Fibroblast of skin of scalp (primary cell): Measurements from ENCODE around the gene OMG. TPM values are rescaled to one million over a fixed set of nuclear protein-coding genes. Genes with fewer than 3 reads are reported as not detected.
A peak's percentile ranks its signal among the peaks of the same experiment; 100 is the strongest.
"Not testable (repeated sequence)": the region's sequence is repeated elsewhere in the genome, so short reads cannot be mapped to it uniquely, and the experiment has no call there.

Experiments
- DNase-seq: peaks from one replicate; pipeline ENCODE4 v3.0.0-alpha.2; 2013
- polyA plus RNA-seq, 2 experiments: library from polyadenylated mRNA; unstranded; fragments of 120-200 nt; gene quantifications; one replicate each; pipeline ENCODE4 v1.2.1, GENCODE V29; 2013; ENCODE audit not compliant: insufficient read length in 2 of 2

OMG gene
- polyA plus RNA-seq (2013, experiment 1 of 2; ENCODE audit: insufficient read length) = not detected
- 0.25 TPM for polyA plus RNA-seq (2013, experiment 2 of 2; ENCODE audit: insufficient read length)

- no peak for DNase-seq
Observed at GRCh38 chr17:31297090-31297489, at the start of gene OMG. TSS of gene OMG (minus strand) at chr17:31297239. CDS start at chr17:31296331, 908 bp downstream.

- not testable (repeated sequence) for DNase-seq
Observed at GRCh38 chr17:31345191-31345747, 48.2 kb upstream of the OMG start.

GRCh38 chr17:31339906-31340661 is 43.0 kb upstream of the OMG start:
- DNase-seq = peak; percentile 58

GRCh38 chr17:31329221-31329620 is 32.2 kb upstream of the OMG start:
- DNase-seq = peak; percentile 55

- peak; percentile 70 for DNase-seq
Observed at GRCh38 chr17:31328160-31328535, 31.1 kb upstream of the OMG start.

GRCh38 chr17:31327534-31328159 is 30.6 kb upstream of the OMG start:
- peak; percentile 93 for DNase-seq

GRCh38 chr17:31323551-31323950 is 26.5 kb upstream of the OMG start:
- no peak for DNase-seq

- DNase-seq = no peak
Observed at GRCh38 chr17:31321966-31322365, 24.9 kb upstream of the OMG start.

- DNase-seq = peak; percentile 83
Observed at GRCh38 chr17:31321481-31321880, 24.4 kb upstream of the OMG start, which contains the start of gene EVI2A. TSS of gene EVI2A (minus strand) at chr17:31321622. CDS start at chr17:31319013, 2,609 bp downstream.

- DNase-seq = no peak
Observed at GRCh38 chr17:31320791-31321190, 23.8 kb upstream of the OMG start.

- DNase-seq = no peak
Observed at GRCh38 chr17:31320241-31320640, 23.2 kb upstream of the OMG start.

- DNase-seq = no peak
Observed at GRCh38 chr17:31318851-31319661, 22.0 kb upstream of the OMG start.

- DNase-seq = no peak
Observed at GRCh38 chr17:31318298-31318801, 21.3 kb upstream of the OMG start.

- no peak for DNase-seq
Observed at GRCh38 chr17:31314782-31315100, 17.7 kb upstream of the OMG start.

- DNase-seq = no peak
Observed at GRCh38 chr17:31313982-31314781, 17.1 kb upstream of the OMG start, which contains the start of gene EVI2B. TSS of gene EVI2B (minus strand) at chr17:31314054. CDS start at chr17:31305609, 8,445 bp downstream.

- not testable (repeated sequence) for DNase-seq
Observed at GRCh38 chr17:31312223-31312622, 15.2 kb upstream of the OMG start.

GRCh38 chr17:31311526-31311925 is 14.5 kb upstream of the OMG start:
- DNase-seq = no peak

GRCh38 chr17:31310886-31311285 is 13.8 kb upstream of the OMG start:
- no peak for DNase-seq

- no peak for DNase-seq
Observed at GRCh38 chr17:31310260-31310659, 13.2 kb upstream of the OMG start.

GRCh38 chr17:31309556-31309955 is 12.5 kb upstream of the OMG start:
- no peak for DNase-seq
